ENCODE data around the gene PTRHD1.

GRCh38 chr2:24820175-24820513 lies 27.0 kb upstream of the PTRHD1 start:
- TF ChIP-seq LARP7 (IDR thresholded peaks at IDR 0.05) (no peak), USF1 (IDR thresholded peaks at IDR 0.05; ENCODE audit: borderline replicate concordance, extremely low read length, insufficient read depth, low read depth, low read length) (no peak)
